NT2/D1 (cell line): ENCODE measurements around the gene SPOCK1.

ENCODE experiments used
- DNase-seq: peaks from one replicate; pipeline ENCODE4 v3.0.0-alpha.2; 2011; ENCODE audit warnings: low read depth, low spot score
- H3K27me3 ChIP-seq: 2 replicates; pipeline ENCODE4 v1.6.0; 2011; ENCODE audit warnings: mild to moderate bottlenecking; ENCODE audit not compliant: insufficient read length, insufficient read depth
- H3K36me3 ChIP-seq: 2 replicates; pipeline ENCODE4 v1.6.1; 2011; ENCODE audit warnings: mild to moderate bottlenecking, low read length, mixed read lengths; ENCODE audit not compliant: insufficient read depth, insufficient read length
- H3K4me1 ChIP-seq: 2 replicates; pipeline ENCODE4 v1.5.1; 2011; ENCODE audit not compliant: insufficient read depth, insufficient read length
- H3K4me3 ChIP-seq: 2 replicates; pipeline ENCODE4 v1.5.1; 2011; ENCODE audit warnings: low read depth; ENCODE audit not compliant: insufficient read length
- H3K9ac ChIP-seq: 2 replicates; pipeline ENCODE4 v1.6.0; 2011; ENCODE audit warnings: low read depth; ENCODE audit not compliant: insufficient read length
- H3K9me3 ChIP-seq: 2 replicates; pipeline ENCODE4 v1.5.1; 2011; ENCODE audit warnings: mild to moderate bottlenecking, low read length; ENCODE audit not compliant: insufficient read depth
- SUZ12 ChIP-seq: IDR thresholded peaks from 2 replicates; pipeline ENCODE4 v1.6.1; 2011; ENCODE audit not compliant: insufficient read length, insufficient read depth; ENCODE audit errors: extremely low read depth
- YY1 ChIP-seq: IDR thresholded peaks from 2 replicates; pipeline ENCODE4 v1.6.1; 2011; ENCODE audit not compliant: insufficient read length, insufficient read depth
- ZNF274 ChIP-seq: IDR thresholded peaks from 2 replicates; pipeline ENCODE4 v1.6.1; 2011; ENCODE audit warnings: mild to moderate bottlenecking, low read depth, low read length

SPOCK1 gene

DNA sequence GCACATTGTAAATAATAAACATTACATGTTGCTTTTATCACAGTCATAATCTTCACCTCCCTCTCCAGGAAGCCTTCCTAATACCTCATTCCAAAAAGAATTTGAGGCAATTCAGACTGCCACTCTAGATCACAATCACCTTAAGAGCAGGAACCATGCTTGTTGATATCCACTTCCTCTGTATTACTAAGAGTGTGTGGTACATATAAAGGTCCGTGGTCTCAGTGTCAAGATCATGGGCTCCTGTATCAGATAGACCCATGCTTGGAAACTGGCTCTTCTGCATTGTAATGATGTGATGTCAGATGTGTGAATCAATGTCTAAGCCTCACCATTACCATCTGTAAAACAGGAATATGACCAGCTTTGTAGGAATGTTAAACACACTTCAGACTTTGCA lies 114.1 kb downstream of the SPOCK1 start:
- no peak overlapping the region for H3K9ac ChIP-seq
- H3K36me3 ChIP-seq: no peaks in the 10 kb centered on the region
- TF ChIP-seq SUZ12 (no peak), ZNF274 (no peak), YY1 (no peak)
- no peak for DNase-seq
- peaks cover 28% of the 10 kb centered on the region; the same call in 1 of the 2 replicates for H3K9me3 ChIP-seq
- no peaks in the 10 kb centered on the region for H3K27me3 ChIP-seq
- H3K4me1 ChIP-seq: no peaks in the 10 kb centered on the region
- no peak overlapping the region for H3K4me3 ChIP-seq

DNA sequence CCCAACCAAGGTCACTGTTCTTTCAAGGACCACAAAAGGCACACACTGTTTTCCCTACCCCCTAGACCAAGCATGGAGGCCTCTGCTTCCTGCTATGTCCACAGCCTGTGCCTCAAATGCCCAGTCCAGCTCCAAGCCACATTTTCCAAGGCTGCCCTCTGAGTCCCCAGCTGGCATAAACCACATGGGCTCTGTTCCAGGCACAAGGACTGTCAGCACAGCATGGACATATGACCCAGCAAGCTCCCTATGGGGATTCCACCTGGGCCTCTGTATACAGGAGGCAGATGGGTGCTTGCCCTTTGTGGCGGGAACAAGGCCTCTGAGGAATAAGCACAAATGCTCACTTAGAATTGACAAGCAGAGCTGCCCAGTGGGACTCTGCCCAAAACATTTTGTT lies 115.2 kb downstream of the SPOCK1 start:
- Histone ChIP-seq H3K4me1 (no peaks in the 10 kb centered on the region), H3K27me3 (no peaks in the 10 kb centered on the region), H3K9ac (no peak overlapping the region), H3K36me3 (no peaks in the 10 kb centered on the region), H3K4me3 (no peak overlapping the region), H3K9me3 (peaks cover 28% of the 10 kb centered on the region; the same call in 1 of the 2 replicates)
- no peak for DNase-seq
- no peak for TF ChIP-seq SUZ12
- TF ChIP-seq ZNF274: no peak
- TF ChIP-seq YY1: no peak

DNA sequence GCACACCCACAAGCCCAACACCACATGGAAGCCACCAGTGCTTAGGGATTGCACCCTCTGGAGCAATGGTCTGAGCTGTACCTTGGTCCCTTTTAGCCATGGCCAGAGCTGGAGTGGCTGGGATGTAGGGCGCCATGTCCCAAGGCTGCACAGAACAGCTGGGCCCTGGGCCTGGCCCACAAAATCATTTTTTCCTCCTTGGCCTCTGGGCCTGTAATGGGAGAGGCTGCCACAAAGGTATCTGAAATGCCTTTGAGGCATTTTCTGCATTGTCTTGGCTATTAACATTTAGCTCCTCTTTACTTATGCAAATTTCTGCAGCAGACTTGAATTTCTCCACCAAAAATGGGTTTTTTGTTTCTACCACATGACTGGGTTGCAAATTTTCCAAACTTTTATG lies 117.6 kb downstream of the SPOCK1 start:
- no peaks in the 10 kb centered on the region for H3K27me3 ChIP-seq
- no peak overlapping the region for H3K9ac ChIP-seq

GRCh38 chr5:137379555-137380286 lies 119.4 kb downstream of the SPOCK1 start:
- Histone ChIP-seq H3K4me1 (no peaks in the 10 kb centered on the region), H3K4me3 (no peak overlapping the region), H3K9ac (no peak overlapping the region), H3K9me3 (peaks cover 19% of the 10 kb centered on the region; the same call in 1 of the 2 replicates), H3K36me3 (no peaks in the 10 kb centered on the region), H3K27me3 (no peaks in the 10 kb centered on the region)
- DNase-seq: no peak
- TF ChIP-seq YY1 (no peak), ZNF274 (no peak), SUZ12 (no peak)

More for the DNA sequence above, 117.6 kb downstream of the SPOCK1 start:
- H3K9me3 ChIP-seq: peaks cover 28% of the 10 kb centered on the region; the same call in 1 of the 2 replicates
- no peaks in the 10 kb centered on the region for H3K36me3 ChIP-seq
- TF ChIP-seq ZNF274 (no peak), YY1 (no peak), SUZ12 (no peak)
- no peak overlapping the region for H3K4me3 ChIP-seq
- no peak for DNase-seq
- H3K4me1 ChIP-seq: no peaks in the 10 kb centered on the region

DNA sequence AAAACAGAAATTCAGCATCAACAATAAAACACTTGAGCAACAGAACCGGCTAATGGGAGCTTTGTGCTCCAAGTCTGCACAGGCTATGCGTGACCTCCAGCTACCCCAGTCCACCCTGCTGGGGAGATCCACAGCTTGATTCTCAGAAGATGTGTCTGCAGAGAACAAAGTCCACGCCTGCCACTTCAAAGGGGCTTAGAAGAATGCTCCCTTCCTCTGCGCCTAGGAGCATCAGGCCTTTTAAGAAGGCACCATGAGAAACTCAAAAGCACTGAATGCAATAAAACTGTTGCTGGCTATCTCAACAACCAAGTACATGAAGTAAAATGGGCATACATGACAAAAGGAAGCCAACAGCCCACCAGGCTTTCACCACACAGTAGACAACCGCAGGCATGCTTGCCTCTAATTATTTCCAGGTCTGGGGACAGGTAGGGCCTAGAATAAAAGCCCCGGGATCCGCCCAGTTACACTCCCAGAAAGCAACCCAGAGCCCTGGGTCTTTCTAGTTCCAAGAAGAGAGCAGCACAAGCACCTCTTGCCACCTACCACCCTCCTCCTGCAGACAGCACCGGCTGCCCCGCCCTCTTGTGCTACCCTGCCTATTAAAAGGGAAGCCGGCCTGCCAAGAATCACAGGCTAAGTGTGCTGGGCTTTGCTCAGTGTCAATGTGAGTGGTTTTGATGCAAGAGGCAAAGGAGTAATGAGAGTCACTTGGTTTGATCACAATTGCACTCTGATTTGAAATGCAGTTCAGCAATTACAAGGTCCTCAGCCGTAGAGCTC lies 123.2 kb downstream of the SPOCK1 start:
- Histone ChIP-seq H3K9ac (no peak overlapping the region), H3K9me3 (peaks cover 5% of the 10 kb centered on the region; the same call in 1 of the 2 replicates), H3K27me3 (no peaks in the 10 kb centered on the region), H3K4me1 (no peaks in the 10 kb centered on the region), H3K4me3 (no peak overlapping the region), H3K36me3 (no peaks in the 10 kb centered on the region)
- TF ChIP-seq ZNF274 (no peak), SUZ12 (no peak), YY1 (no peak)
- DNase-seq: no peak

DNA sequence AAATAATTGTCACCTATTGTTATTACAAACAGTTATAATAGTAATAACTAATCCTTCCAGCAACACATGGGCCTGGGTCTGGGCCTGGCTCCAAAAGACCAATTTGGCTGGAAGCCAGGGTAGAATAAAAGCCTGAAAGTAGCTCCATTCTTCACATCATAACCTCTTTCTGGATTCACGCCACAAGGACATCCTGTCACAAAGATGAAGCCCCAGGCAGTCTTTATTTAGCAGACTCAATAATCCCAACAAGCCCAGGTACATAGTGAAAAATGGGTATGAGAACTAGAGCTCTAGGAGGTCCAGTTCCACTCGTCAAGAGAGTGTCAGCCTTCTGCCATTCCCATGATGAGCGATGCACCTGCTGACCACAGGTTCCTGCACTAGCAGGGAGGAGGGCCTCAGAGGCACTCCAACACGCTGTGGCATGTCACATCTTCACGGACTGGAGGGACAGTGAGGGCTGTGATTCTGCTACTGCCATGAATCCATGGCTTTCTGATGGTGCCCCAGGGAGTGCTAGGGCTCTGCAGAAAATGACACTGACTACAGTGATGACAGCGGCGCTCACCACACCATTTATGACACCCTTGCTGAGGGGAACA lies 124.9 kb downstream of the SPOCK1 start:
- Histone ChIP-seq H3K36me3 (no peaks in the 10 kb centered on the region), H3K27me3 (no peaks in the 10 kb centered on the region), H3K4me3 (no peak overlapping the region), H3K4me1 (peaks cover 2% of the 10 kb centered on the region), H3K9me3 (no peaks in the 10 kb centered on the region), H3K9ac (no peak overlapping the region)
- no peak for DNase-seq
- no peak for TF ChIP-seq YY1
- no peak for TF ChIP-seq ZNF274
- TF ChIP-seq SUZ12: no peak

DNA sequence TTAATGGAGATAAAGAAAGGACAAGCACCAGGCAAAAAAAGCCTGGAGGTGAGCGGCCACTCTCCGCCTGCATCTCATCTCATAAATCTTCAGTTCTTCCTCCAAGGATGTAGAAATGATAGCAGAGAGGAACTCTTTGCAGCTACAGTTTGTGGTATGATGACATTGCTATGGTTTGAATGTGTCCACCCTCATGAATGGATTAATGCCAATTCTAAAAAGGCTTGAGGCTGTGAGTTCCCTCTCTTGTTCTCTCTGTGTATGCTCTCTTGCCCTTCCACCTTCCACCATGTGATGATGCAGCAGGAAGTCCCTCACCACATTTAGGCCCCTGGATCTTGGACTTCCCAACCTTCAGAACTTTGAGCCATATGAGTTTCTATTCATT lies 126.4 kb downstream of the SPOCK1 start:
- no peaks in the 10 kb centered on the region for H3K9me3 ChIP-seq
- H3K4me3 ChIP-seq: no peak overlapping the region
- no peaks in the 10 kb centered on the region for H3K36me3 ChIP-seq
- H3K9ac ChIP-seq: no peak overlapping the region
- no peaks in the 10 kb centered on the region for H3K27me3 ChIP-seq
- no peak for DNase-seq
- H3K4me1 ChIP-seq: peaks cover 2% of the 10 kb centered on the region
- no peak for TF ChIP-seq YY1
- no peak for TF ChIP-seq SUZ12
- TF ChIP-seq ZNF274: no peak
